HEK293T (cell line): ENCODE data around the gene CLCF1.

Source experiments
- CTCF ChIA-PET: fragments of 350-600 bp; formaldehyde crosslinking; extraction: SDS; loops from one replicate; lab custom pipeline; 2021; ENCODE audit warnings: antibody characterized with exemption, inconsistent platforms; lab: Yijun Ruan, JAX
- POLR2A ChIA-PET: fragments of 350-600 bp; formaldehyde crosslinking; extraction: SDS; loops from one replicate; lab custom pipeline; 2020; ENCODE audit warnings: antibody characterized with exemption, inconsistent platforms; lab: Yijun Ruan, JAX
- DNase-seq: peaks from one replicate; pipeline ENCODE4 v3.0.0; 2012; ENCODE audit warnings: mixed read lengths; ENCODE audit errors: extremely low spot score
- ARNT ChIP-seq: fragments of 450-650 bp; IDR thresholded peaks from 2 replicates; pipeline ENCODE4 v1.6.1; 2017; ENCODE audit warnings: mild to moderate bottlenecking
- BHLHE40 ChIP-seq: fragments of 450-650 bp; IDR thresholded peaks from 2 replicates; pipeline ENCODE4 v1.6.1; 2016; ENCODE audit warnings: mild to moderate bottlenecking, moderate library complexity, borderline replicate concordance
- CTBP1 ChIP-seq: fragments of 450-650 bp; IDR thresholded peaks from 2 replicates; pipeline ENCODE4 v1.6.1; 2016; ENCODE audit warnings: borderline replicate concordance
- ELF4 ChIP-seq: fragments of 450-650 bp; IDR thresholded peaks from 2 replicates; pipeline ENCODE4 v1.6.1; 2017; ENCODE audit warnings: antibody characterized with exemption
- FOXA1 ChIP-seq: fragments of 450-650 bp; IDR thresholded peaks from 2 replicates; pipeline ENCODE4 v1.6.1; 2016; ENCODE audit warnings: mild to moderate bottlenecking
- FOXK2 ChIP-seq: fragments of 450-650 bp; IDR thresholded peaks from 2 replicates; pipeline ENCODE4 v1.6.1; 2016; ENCODE audit warnings: mild to moderate bottlenecking
- FOXM1 ChIP-seq: fragments of 450-650 bp; IDR thresholded peaks from 2 replicates; pipeline ENCODE4 v1.6.1; 2017; ENCODE audit warnings: mild to moderate bottlenecking, borderline replicate concordance
- HDGF ChIP-seq: fragments of 450-650 bp; IDR thresholded peaks from 2 replicates; pipeline ENCODE4 v1.6.1; 2017; ENCODE audit warnings: antibody characterized with exemption, borderline replicate concordance
- L3MBTL2 ChIP-seq: fragments of 450-650 bp; conservative IDR thresholded peaks from 2 replicates; pipeline ENCODE4 v1.6.1; 2016; ENCODE audit warnings: mild to moderate bottlenecking
- LEF1 ChIP-seq: fragments of 450-650 bp; IDR thresholded peaks from 2 replicates; pipeline ENCODE4 v1.6.1; 2017; ENCODE audit warnings: mild to moderate bottlenecking, borderline replicate concordance
- NFRKB ChIP-seq: fragments of 450-650 bp; IDR thresholded peaks from 2 replicates; pipeline ENCODE4 v1.6.1; 2016; ENCODE audit warnings: mild to moderate bottlenecking, moderate library complexity
- SP1 ChIP-seq: fragments of 450-650 bp; IDR thresholded peaks from 2 replicates; pipeline ENCODE4 v1.6.1; 2017
- SUZ12 ChIP-seq: fragments of 450-650 bp; IDR thresholded peaks from 2 replicates; pipeline ENCODE4 v1.6.1; 2016; ENCODE audit warnings: mild to moderate bottlenecking
- TARDBP ChIP-seq: fragments of 450-650 bp; IDR thresholded peaks from 2 replicates; pipeline ENCODE4 v1.6.1; 2016
- ZNF384 ChIP-seq: fragments of 450-650 bp; IDR thresholded peaks from 2 replicates; pipeline ENCODE4 v1.6.1; 2016
- TF ChIP-seq, protein P1 (sequence below): fragments of 450-650 bp; IDR thresholded peaks from 2 replicates; pipeline ENCODE4 v1.6.1; 2016

CLCF1 gene

DNA sequence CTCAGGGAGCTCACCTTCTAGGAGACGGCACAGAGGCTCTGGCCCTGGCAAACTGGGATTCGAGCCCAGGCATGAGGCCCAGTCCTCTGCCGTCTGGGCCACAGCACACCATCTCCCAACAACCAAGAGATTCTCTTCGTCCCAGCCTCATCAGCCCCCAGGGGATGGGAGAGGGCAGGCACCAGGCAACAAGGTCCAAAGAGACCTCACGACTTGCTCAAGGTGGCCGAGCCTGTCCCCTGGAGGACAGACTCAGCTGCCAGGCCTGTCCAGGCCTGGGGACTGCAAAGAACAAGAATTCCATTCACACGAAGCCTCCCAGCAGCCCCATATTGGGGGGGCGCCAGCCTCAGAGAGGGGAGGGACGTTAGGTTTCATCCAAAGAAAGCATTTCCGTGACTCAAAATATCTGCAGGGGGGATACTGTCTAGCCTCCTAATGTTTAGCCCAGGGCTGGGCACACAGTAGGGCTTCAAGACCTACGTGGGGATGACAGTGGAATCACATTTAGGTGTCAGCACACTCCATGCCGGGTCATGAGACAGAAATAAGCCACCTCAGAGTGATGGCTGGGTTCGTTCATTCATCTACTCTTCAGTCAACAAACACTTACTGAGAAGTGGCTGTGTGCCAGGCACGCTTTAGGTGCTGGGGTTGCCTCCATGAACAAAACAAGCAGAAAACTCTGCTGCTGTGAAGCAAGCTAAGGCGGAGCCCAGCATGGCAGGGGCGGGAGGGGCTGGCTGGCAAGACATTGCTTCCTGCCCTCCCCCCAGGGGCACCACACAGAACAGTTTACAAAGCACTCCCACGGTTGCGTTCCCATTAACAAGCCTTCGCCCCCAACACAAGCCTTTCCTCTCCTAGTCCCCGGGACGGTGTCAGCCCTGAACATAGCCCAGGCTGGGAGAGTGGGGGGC is 43.3 kb upstream of the CLCF1 start:
- ChIA-PET CTCF (no interaction called here), POLR2A (interaction anchor here (1.1 to 4.8 kb wide), 2 partner anchors 15 to 51 kb away, joined by 4 to 42 read pairs; partner anchors contain the start of gene PPP1CA)
- DNase-seq: no peak
- TF ChIP-seq TARDBP (no peak), FOXM1 (no peak), CTBP1 (no peak), ELF4 (no peak), BHLHE40 (no peak), ZNF384 (no peak), ARNT (no peak), NFRKB (no peak), SP1 (no peak), FOXA1 (no peak), HDGF (no peak), SUZ12 (no peak), LEF1 (no peak), L3MBTL2 (no peak)
- TF ChIP-seq, protein P1, sequence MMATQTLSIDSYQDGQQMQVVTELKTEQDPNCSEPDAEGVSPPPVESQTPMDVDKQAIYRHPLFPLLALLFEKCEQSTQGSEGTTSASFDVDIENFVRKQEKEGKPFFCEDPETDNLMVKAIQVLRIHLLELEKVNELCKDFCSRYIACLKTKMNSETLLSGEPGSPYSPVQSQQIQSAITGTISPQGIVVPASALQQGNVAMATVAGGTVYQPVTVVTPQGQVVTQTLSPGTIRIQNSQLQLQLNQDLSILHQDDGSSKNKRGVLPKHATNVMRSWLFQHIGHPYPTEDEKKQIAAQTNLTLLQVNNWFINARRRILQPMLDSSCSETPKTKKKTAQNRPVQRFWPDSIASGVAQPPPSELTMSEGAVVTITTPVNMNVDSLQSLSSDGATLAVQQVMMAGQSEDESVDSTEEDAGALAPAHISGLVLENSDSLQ: no peak

GRCh38 chr11:67415501-67416304 is 42.3 kb upstream of the CLCF1 start, which contains the start of gene CARNS1:
Gene CARNS1 (plus strand): TSS chr11:67415678. CDS start chr11:67416200, 522 bp downstream.
- DNase-seq: no peak
- POLR2A ChIA-PET: no interaction called here
- CTCF ChIA-PET: no interaction called here
- TF ChIP-seq TARDBP (no peak), FOXM1 (no peak), FOXA1 (no peak), ZNF384 (no peak), HDGF (no peak), CTBP1 (no peak), ELF4 (no peak), ARNT (no peak), LEF1 (no peak), SUZ12 (no peak), FOXK2 (no peak), L3MBTL2 (no peak), NFRKB (no peak), SP1 (no peak), BHLHE40 (no peak)
- TF ChIP-seq, protein P1: no peak

GRCh38 chr11:67413266-67413849 is 40.0 kb upstream of the CLCF1 start:
- TF ChIP-seq LEF1 (no peak), FOXK2 (no peak), NFRKB (no peak), L3MBTL2 (no peak), SUZ12 (no peak), CTBP1 (no peak)
- TF ChIP-seq, protein P1: no peak
- DNase-seq: no peak
- POLR2A ChIA-PET: interaction anchor here (0.7 to 3.6 kb wide), 3 partner anchors 12 to 54 kb away, joined by 3 to 25 read pairs (median 3); partner anchors contain the start of gene PPP1CA
- CTCF ChIA-PET: interaction anchor here (0.6 to 2.0 kb wide), 2 partner anchors 12 to 75 kb away, joined by 3 to 4 read pairs; partner anchors contain the start of gene PPP1CA

- CTCF ChIA-PET: interaction anchor here (2.0 kb wide), 1 partner anchor 12 kb away, joined by 4 read pairs; the partner anchor contains the start of gene PPP1CA
- POLR2A ChIA-PET: interaction anchor here (0.7 to 3.6 kb wide), 5 partner anchors 8 to 55 kb away, joined by 3 to 25 read pairs (median 6); partner anchors contain the start of genes PPP1CA and RAD9A
- DNase-seq: no peak
- TF ChIP-seq SUZ12 (no peak), SP1 (no peak), BHLHE40 (no peak)
These were observed 39.2 kb upstream of the CLCF1 start for GRCh38 chr11:67412495-67413179.

GRCh38 chr11:67411785-67412152 is 38.4 kb upstream of the CLCF1 start:
- POLR2A ChIA-PET: interaction anchor here (0.8 to 3.6 kb wide), 4 partner anchors 8 to 20 kb away, joined by 6 to 25 read pairs (median 8); partner anchors contain the start of genes PPP1CA and RAD9A
- TF ChIP-seq TARDBP: no peak
- no peak for TF ChIP-seq SP1
- no peak for TF ChIP-seq NFRKB
- TF ChIP-seq, protein P1: no peak
- no peak for TF ChIP-seq HDGF
- no peak for TF ChIP-seq LEF1
- TF ChIP-seq BHLHE40: no peak
- TF ChIP-seq L3MBTL2: no peak
- no peak for TF ChIP-seq CTBP1
- TF ChIP-seq FOXK2: no peak
- no peak for TF ChIP-seq ARNT
- TF ChIP-seq ZNF384: no peak
- no peak for TF ChIP-seq FOXA1
- TF ChIP-seq SUZ12: no peak
- TF ChIP-seq FOXM1: no peak
- TF ChIP-seq ELF4: no peak
- no peak for DNase-seq
- CTCF ChIA-PET: no interaction called here
